ENCODE data around the gene CLN3.
"Not testable (repeated sequence)": the region's sequence is repeated elsewhere in the genome, so short reads cannot be mapped to it uniquely, and the experiment has no call there.

CLN3 gene

GRCh38 chr16:28491230-28491969 lies 474 bp downstream of the CLN3 start:
- peak; percentile 39 for DNase-seq (ENCODE audit: low read depth)
- TF ChIP-seq CTCF (IDR thresholded peaks at IDR 0.05; ENCODE audit: insufficient read depth, low read depth, low read length, missing control alignments), result peak; percentile 38
- H3K4me3 ChIP-seq (ENCODE audit: low read length), result peak overlapping the region; percentile 99

- DNase-seq (ENCODE audit: low read depth), result no peak
- TF ChIP-seq CTCF (IDR thresholded peaks at IDR 0.05; ENCODE audit: insufficient read depth, low read depth, low read length, missing control alignments), result no peak
- no peak overlapping the region for H3K4me3 ChIP-seq (ENCODE audit: low read length)
These were observed 5.6 kb downstream of the CLN3 start for GRCh38 chr16:28486266-28486665.

GRCh38 chr16:28483361-28483760 lies 8.5 kb downstream of the CLN3 start:
- DNase-seq (ENCODE audit: low read depth); H3K4me3 ChIP-seq (ENCODE audit: low read length): not testable (repeated sequence)

GRCh38 chr16:28482026-28482425 lies 9.8 kb downstream of the CLN3 start:
- TF ChIP-seq CTCF (IDR thresholded peaks at IDR 0.05; ENCODE audit: insufficient read depth, low read depth, low read length, missing control alignments), result no peak
- no peak overlapping the region for H3K4me3 ChIP-seq (ENCODE audit: low read length)
- no peak for DNase-seq (ENCODE audit: low read depth)

GRCh38 chr16:28478506-28479180 lies 13.2 kb downstream of the CLN3 start:
- H3K4me3 ChIP-seq (ENCODE audit: low read length), result no peak overlapping the region
- TF ChIP-seq CTCF (IDR thresholded peaks at IDR 0.05; ENCODE audit: insufficient read depth, low read depth, low read length, missing control alignments), result no peak
- DNase-seq (ENCODE audit: low read depth), result no peak

GRCh38 chr16:28477311-28477920 lies 14.5 kb downstream of the CLN3 start:
- no peak for DNase-seq (ENCODE audit: low read depth)

More at GRCh38 chr16:28477311-28477920, 14.5 kb downstream of the CLN3 start:
- H3K4me3 ChIP-seq (ENCODE audit: low read length), result no peak overlapping the region
- no peak for TF ChIP-seq CTCF (IDR thresholded peaks at IDR 0.05; ENCODE audit: insufficient read depth, low read depth, low read length, missing control alignments)

Measured in epithelial cell of esophagus (primary cell).